HFFc6 (cell line): Measurements from ENCODE around the gene ITGA6. TPM values are rescaled to one million over a fixed set of nuclear protein-coding genes. Genes with fewer than 3 reads are reported as not detected.
"Not testable (repeated sequence)": the region's sequence is repeated elsewhere in the genome, so short reads cannot be mapped to it uniquely, and the experiment has no call there.

Source experiments
- DNase-seq: peaks from one replicate; pipeline ENCODE4 v3.0.0-alpha.2; 2018
- H3K27ac Mint-ChIP-seq: 2 replicates; pipeline ENCODE4 v1.8.0; 2020; ENCODE audit warnings: mild to moderate bottlenecking, mixed read lengths
- H3K27me3 Mint-ChIP-seq: 2 replicates; pipeline ENCODE4 v1.8.0; 2021; ENCODE audit warnings: mild to moderate bottlenecking, moderate library complexity, mixed read lengths; ENCODE audit not compliant: insufficient read depth
- H3K36me3 Mint-ChIP-seq: 2 replicates; pipeline ENCODE4 v1.8.0; 2021; ENCODE audit warnings: low read depth, mixed read lengths
- H3K4me1 Mint-ChIP-seq: 2 replicates; pipeline ENCODE4 v1.8.0; 2020; ENCODE audit warnings: low read depth, mixed read lengths
- H3K4me3 Mint-ChIP-seq: 2 replicates; pipeline ENCODE4 v1.8.0; 2020; ENCODE audit warnings: mild to moderate bottlenecking, moderate library complexity, mixed read lengths
- H3K9me3 Mint-ChIP-seq: 2 replicates; pipeline ENCODE4 v1.8.0; 2020; ENCODE audit warnings: mild to moderate bottlenecking, mixed read lengths
- CTCF ChIP-seq: fragments of 200-600 bp; sonication (generic); IDR thresholded peaks from 2 replicates; pipeline ENCODE4 v1.5.0; 2021; ENCODE audit warnings: antibody characterized with exemption, mild to moderate bottlenecking
- total RNA-seq, 6 experiments: library from RNA; stranded (reverse); fragmentation: NEBNext Ultra II Directional; extraction: Animal tissue kit (Norgen Biotek cat#: 25700); gene quantifications; 2 replicates in 1 of 6; 3 replicates in 5 of 6; pipeline ENCODE4 v1.2.3, GENCODE V29; 2021

ITGA6 gene
- total RNA-seq, 6 experiments from 2014 or later, result 143 to 270 (median 148) TPM

- no peak overlapping the region for H3K27ac Mint-ChIP-seq
- H3K27me3 Mint-ChIP-seq, result peaks cover 12% of the 10 kb centered on the region
- no peak overlapping the region for H3K4me3 Mint-ChIP-seq
- H3K36me3 Mint-ChIP-seq, result peaks cover 30% of the 10 kb centered on the region
- peaks cover 45% of the 10 kb centered on the region for H3K9me3 Mint-ChIP-seq
- no peak for TF ChIP-seq CTCF
- no peak for DNase-seq
- no peaks in the 10 kb centered on the region for H3K4me1 Mint-ChIP-seq
These were observed 98.2 kb downstream of the ITGA6 start for GRCh38 chr2:172525601-172526000.

- DNase-seq, result no peak
- no peaks in the 10 kb centered on the region for H3K4me1 Mint-ChIP-seq
- no peak overlapping the region for H3K27ac Mint-ChIP-seq
- H3K27me3 Mint-ChIP-seq, result peaks cover 6% of the 10 kb centered on the region
- H3K4me3 Mint-ChIP-seq, result no peak overlapping the region
- peaks cover 50% of the 10 kb centered on the region for H3K9me3 Mint-ChIP-seq
- TF ChIP-seq CTCF, result no peak
- H3K36me3 Mint-ChIP-seq, result peaks cover 27% of the 10 kb centered on the region
These were observed 103.9 kb downstream of the ITGA6 start for GRCh38 chr2:172531309-172531708.

GRCh38 chr2:172532461-172532860 lies 105.1 kb downstream of the ITGA6 start:
- not testable (repeated sequence) for H3K27me3 Mint-ChIP-seq, H3K4me1 Mint-ChIP-seq, H3K4me3 Mint-ChIP-seq, H3K27ac Mint-ChIP-seq, DNase-seq
- peaks cover 17% of the 10 kb centered on the region for H3K36me3 Mint-ChIP-seq
- peaks cover 47% of the 10 kb centered on the region for H3K9me3 Mint-ChIP-seq

- no peak overlapping the region for H3K27ac Mint-ChIP-seq
- H3K36me3 Mint-ChIP-seq, result peaks cover 15% of the 10 kb centered on the region
- peaks cover 6% of the 10 kb centered on the region for H3K27me3 Mint-ChIP-seq
- H3K9me3 Mint-ChIP-seq, result peaks cover 35% of the 10 kb centered on the region
- TF ChIP-seq CTCF, result no peak
- no peak for DNase-seq
- no peak overlapping the region for H3K4me3 Mint-ChIP-seq
- H3K4me1 Mint-ChIP-seq, result no peaks in the 10 kb centered on the region
These were observed 106.3 kb downstream of the ITGA6 start for GRCh38 chr2:172533687-172534086.

GRCh38 chr2:172535119-172535518 lies 107.7 kb downstream of the ITGA6 start:
- peaks cover 2% of the 10 kb centered on the region for H3K27me3 Mint-ChIP-seq
- H3K4me1 Mint-ChIP-seq, result peaks cover 2% of the 10 kb centered on the region
- TF ChIP-seq CTCF, result no peak
- H3K4me3 Mint-ChIP-seq, result no peak overlapping the region
- DNase-seq, result no peak
- no peak overlapping the region for H3K27ac Mint-ChIP-seq
- H3K36me3 Mint-ChIP-seq, result peaks cover 18% of the 10 kb centered on the region
- H3K9me3 Mint-ChIP-seq, result peaks cover 41% of the 10 kb centered on the region

GRCh38 chr2:172537851-172538250 lies 110.5 kb downstream of the ITGA6 start:
- H3K27ac Mint-ChIP-seq, H3K4me1 Mint-ChIP-seq, H3K4me3 Mint-ChIP-seq, DNase-seq, H3K27me3 Mint-ChIP-seq: not testable (repeated sequence)
- H3K36me3 Mint-ChIP-seq, result peaks cover 30% of the 10 kb centered on the region
- peaks cover 44% of the 10 kb centered on the region for H3K9me3 Mint-ChIP-seq

- H3K4me3 Mint-ChIP-seq, result no peak overlapping the region
These were observed 112.4 kb downstream of the ITGA6 start for GRCh38 chr2:172539767-172540166.

More at GRCh38 chr2:172539767-172540166, 112.4 kb downstream of the ITGA6 start:
- DNase-seq, result no peak
- peaks cover 9% of the 10 kb centered on the region for H3K4me1 Mint-ChIP-seq
- H3K9me3 Mint-ChIP-seq, result peaks cover 29% of the 10 kb centered on the region
- peaks cover 30% of the 10 kb centered on the region for H3K36me3 Mint-ChIP-seq
- H3K27ac Mint-ChIP-seq, result no peak overlapping the region
- TF ChIP-seq CTCF, result no peak
- H3K27me3 Mint-ChIP-seq, result peaks cover 8% of the 10 kb centered on the region
